HEK293 (cell line): ENCODE data around the gene FKBP10.

Source experiments
- BCL11B ChIP-seq: fragments of 450-650 bp; formaldehyde crosslinking; IDR thresholded peaks from 2 replicates; pipeline ENCODE4 v1.5.1; 2016; ENCODE audit warnings: low read depth, missing biosample characterization, missing genetic modification characterization
- GLI2 ChIP-seq: fragments of 450-650 bp; formaldehyde crosslinking; IDR thresholded peaks from 2 replicates; pipeline ENCODE4; 2017; ENCODE audit warnings: missing biosample characterization, missing genetic modification characterization, low read depth, borderline replicate concordance
- PATZ1 ChIP-seq: fragments of 450-650 bp; formaldehyde crosslinking; IDR thresholded peaks from 2 replicates; pipeline ENCODE4 v1.5.1; 2016; ENCODE audit warnings: missing biosample characterization, missing genetic modification characterization
- PRDM2 ChIP-seq: fragments of 450-650 bp; formaldehyde crosslinking; IDR thresholded peaks from 2 replicates; pipeline ENCODE4 v1.5.1; 2016; ENCODE audit warnings: missing biosample characterization, missing genetic modification characterization, borderline replicate concordance
- SP7 ChIP-seq: fragments of 450-650 bp; formaldehyde crosslinking; IDR thresholded peaks from 2 replicates; pipeline ENCODE4 v1.5.1; 2016; ENCODE audit warnings: missing biosample characterization, missing genetic modification characterization
- ZBTB20 ChIP-seq: fragments of 450-650 bp; formaldehyde crosslinking; IDR thresholded peaks from 2 replicates; pipeline ENCODE4 v1.5.1; 2016; ENCODE audit warnings: missing biosample characterization, missing genetic modification characterization
- ZEB2 ChIP-seq: fragments of 450-650 bp; formaldehyde crosslinking; IDR thresholded peaks from 2 replicates; pipeline ENCODE4 v1.5.1; 2016; ENCODE audit warnings: missing biosample characterization, missing genetic modification characterization
- ZNF138 ChIP-seq: fragments of 450-650 bp; formaldehyde crosslinking; IDR thresholded peaks from 2 replicates; pipeline ENCODE4 v1.5.1; 2016; ENCODE audit warnings: missing biosample characterization, missing genetic modification characterization, borderline replicate concordance
- ZNF16 ChIP-seq: fragments of 450-650 bp; formaldehyde crosslinking; IDR thresholded peaks from 2 replicates; pipeline ENCODE4 v1.5.1; 2016; ENCODE audit warnings: low read depth, missing biosample characterization, missing genetic modification characterization
- ZNF19 ChIP-seq: fragments of 450-650 bp; formaldehyde crosslinking; IDR thresholded peaks from 2 replicates; pipeline ENCODE4; 2016; ENCODE audit warnings: missing biosample characterization, missing genetic modification characterization, low read depth
- ZNF221 ChIP-seq: fragments of 450-650 bp; formaldehyde crosslinking; IDR thresholded peaks from 2 replicates; pipeline ENCODE4 v1.5.1; 2017; ENCODE audit warnings: missing biosample characterization, missing genetic modification characterization, borderline replicate concordance
- ZNF223 ChIP-seq: fragments of 450-650 bp; formaldehyde crosslinking; IDR thresholded peaks from 2 replicates; pipeline ENCODE4 v1.5.1; 2016; ENCODE audit warnings: missing biosample characterization, missing genetic modification characterization
- ZNF23 ChIP-seq: fragments of 450-650 bp; formaldehyde crosslinking; IDR thresholded peaks from 2 replicates; pipeline ENCODE4 v1.5.1; 2016; ENCODE audit warnings: missing biosample characterization, missing genetic modification characterization, borderline replicate concordance
- ZNF280D ChIP-seq: fragments of 450-650 bp; formaldehyde crosslinking; IDR thresholded peaks from 2 replicates; pipeline ENCODE4 v1.5.1; 2016; ENCODE audit warnings: missing biosample characterization, missing genetic modification characterization
- ZNF292 ChIP-seq: fragments of 450-650 bp; formaldehyde crosslinking; IDR thresholded peaks from 2 replicates; pipeline ENCODE4 v1.5.1; 2016; ENCODE audit warnings: low read depth, missing biosample characterization, missing genetic modification characterization, borderline replicate concordance
- ZNF350 ChIP-seq: fragments of 450-650 bp; formaldehyde crosslinking; IDR thresholded peaks from 2 replicates; pipeline ENCODE4 v1.5.0; 2017; ENCODE audit warnings: missing biosample characterization, mild to moderate bottlenecking, missing genetic modification characterization
- ZNF548 ChIP-seq: fragments of 450-650 bp; formaldehyde crosslinking; IDR thresholded peaks from 2 replicates; pipeline ENCODE4 v1.5.1; 2016; ENCODE audit warnings: missing biosample characterization, missing genetic modification characterization
- ZNF555 ChIP-seq: fragments of 450-650 bp; formaldehyde crosslinking; conservative IDR thresholded peaks from 2 replicates; pipeline ENCODE4 v1.5.1; 2017; ENCODE audit warnings: missing biosample characterization, mild to moderate bottlenecking, missing genetic modification characterization, inconsistent platforms
- ZNF560 ChIP-seq: fragments of 450-650 bp; formaldehyde crosslinking; IDR thresholded peaks from 2 replicates; pipeline ENCODE4 v1.5.1; 2017; ENCODE audit warnings: missing biosample characterization, missing genetic modification characterization, borderline replicate concordance
- ZNF76 ChIP-seq: fragments of 450-650 bp; formaldehyde crosslinking; IDR thresholded peaks from 2 replicates; pipeline ENCODE4; 2016; ENCODE audit warnings: low read depth, missing biosample characterization, missing genetic modification characterization, borderline replicate concordance
- ZNF792 ChIP-seq: fragments of 450-650 bp; formaldehyde crosslinking; IDR thresholded peaks from 2 replicates; pipeline ENCODE4 v1.5.1; 2016; ENCODE audit warnings: missing biosample characterization, missing genetic modification characterization
- ZXDB ChIP-seq: fragments of 450-650 bp; formaldehyde crosslinking; IDR thresholded peaks from 2 replicates; pipeline ENCODE4 v1.5.1; 2016; ENCODE audit warnings: missing biosample characterization, missing genetic modification characterization
- TF ChIP-seq, protein P1 (sequence below): fragments of 450-650 bp; IDR thresholded peaks from 2 replicates; pipeline ENCODE4 v1.5.1; 2018; ENCODE audit warnings: missing biosample characterization, mild to moderate bottlenecking, missing genetic modification characterization

FKBP10 gene

GRCh38 chr17:41836550-41837196 is 23.9 kb downstream of the FKBP10 start (continued):
- TF ChIP-seq, protein P1, sequence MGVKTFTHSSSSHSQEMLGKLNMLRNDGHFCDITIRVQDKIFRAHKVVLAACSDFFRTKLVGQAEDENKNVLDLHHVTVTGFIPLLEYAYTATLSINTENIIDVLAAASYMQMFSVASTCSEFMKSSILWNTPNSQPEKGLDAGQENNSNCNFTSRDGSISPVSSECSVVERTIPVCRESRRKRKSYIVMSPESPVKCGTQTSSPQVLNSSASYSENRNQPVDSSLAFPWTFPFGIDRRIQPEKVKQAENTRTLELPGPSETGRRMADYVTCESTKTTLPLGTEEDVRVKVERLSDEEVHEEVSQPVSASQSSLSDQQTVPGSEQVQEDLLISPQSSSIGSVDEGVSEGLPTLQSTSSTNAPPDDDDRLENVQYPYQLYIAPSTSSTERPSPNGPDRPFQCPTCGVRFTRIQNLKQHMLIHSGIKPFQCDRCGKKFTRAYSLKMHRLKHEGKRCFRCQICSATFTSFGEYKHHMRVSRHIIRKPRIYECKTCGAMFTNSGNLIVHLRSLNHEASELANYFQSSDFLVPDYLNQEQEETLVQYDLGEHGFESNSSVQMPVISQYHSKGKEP (tag by site-specific recombination) = no peak
- TF ChIP-seq ZNF350 (tag by site-specific recombination) = no peak
- no peak for TF ChIP-seq GLI2 (tag by site-specific recombination)
- no peak for TF ChIP-seq ZNF280D
- peak; percentile 9; the same call in 1 of the 2 replicates for TF ChIP-seq SP7 (tag by site-specific recombination)
- TF ChIP-seq ZNF223 (tag by site-specific recombination) = no peak
- no peak for TF ChIP-seq ZXDB (tag by site-specific recombination)
- TF ChIP-seq ZNF792 (tag by site-specific recombination) = no peak
- no peak for TF ChIP-seq PRDM2 (tag by site-specific recombination)
- no peak for TF ChIP-seq ZNF16 (tag by site-specific recombination)
- TF ChIP-seq BCL11B (tag by site-specific recombination) = no peak
- no peak for TF ChIP-seq ZNF138 (tag by site-specific recombination)
- TF ChIP-seq ZNF19 (tag by site-specific recombination) = no peak
- no peak for TF ChIP-seq ZNF292
- no peak for TF ChIP-seq ZNF560 (tag by site-specific recombination)
- no peak for TF ChIP-seq ZBTB20 (tag by site-specific recombination)
- no peak for TF ChIP-seq ZNF548 (tag by site-specific recombination)
- no peak for TF ChIP-seq ZNF221
- peak; percentile 48; the same call in 1 of the 2 replicates for TF ChIP-seq ZEB2 (tag by site-specific recombination)
- 0 out of 2 replicates have a peak, but pooled peaks have one; percentile 7 for TF ChIP-seq PATZ1 (tag by site-specific recombination)
- no peak for TF ChIP-seq ZNF555 (tag by site-specific recombination)
- TF ChIP-seq ZNF23 (tag by site-specific recombination) = no peak
- no peak for TF ChIP-seq ZNF76 (tag by site-specific recombination)
